IPS DF 19.7 (cell line): ENCODE measurements around the gene VAT1L.

Experiments used
- DNase-seq: peaks from one replicate; pipeline ENCODE4 v3.0.0-alpha.2; 2013; ENCODE audit warnings: low read depth, low spot score

Gene VAT1L

GRCh38 chr16:77781091-77781490, 7.3 kb upstream of the VAT1L start:
- no peak for DNase-seq

GRCh38 chr16:77782694-77783093, 5.7 kb upstream of the VAT1L start:
- no peak for DNase-seq

- DNase-seq: no peak
These were observed 3.7 kb upstream of the VAT1L start for GRCh38 chr16:77784441-77785372.

GRCh38 chr16:77785373-77785764, 3.0 kb upstream of the VAT1L start:
- DNase-seq: no peak

GRCh38 chr16:77786186-77786847, 2.0 kb upstream of the VAT1L start:
- DNase-seq: no peak

- DNase-seq: no peak
These were observed 912 bp upstream of the VAT1L start for GRCh38 chr16:77787452-77787851.

GRCh38 chr16:77789085-77790008, 983 bp downstream of the VAT1L start:
- no peak for DNase-seq

GRCh38 chr16:77790009-77790372, 1.6 kb downstream of the VAT1L start:
- no peak for DNase-seq

- no peak for DNase-seq
These were observed 2.5 kb downstream of the VAT1L start for GRCh38 chr16:77790912-77791311.

GRCh38 chr16:77793417-77793816, 5.1 kb downstream of the VAT1L start:
- DNase-seq: no peak

GRCh38 chr16:77794586-77794985, 6.2 kb downstream of the VAT1L start:
- DNase-seq: no peak

GRCh38 chr16:77801817-77802216, 13.5 kb downstream of the VAT1L start:
- DNase-seq: no peak

- DNase-seq: no peak
These were observed 17.0 kb downstream of the VAT1L start for GRCh38 chr16:77805398-77805797.

GRCh38 chr16:77807021-77807420, 18.7 kb downstream of the VAT1L start:
- DNase-seq: no peak

GRCh38 chr16:77812856-77813500, 24.6 kb downstream of the VAT1L start:
- DNase-seq: no peak

GRCh38 chr16:77816293-77816692, 27.9 kb downstream of the VAT1L start:
- no peak for DNase-seq

- no peak for DNase-seq
These were observed 32.0 kb downstream of the VAT1L start for GRCh38 chr16:77820340-77820739.

GRCh38 chr16:77822661-77823060, 34.3 kb downstream of the VAT1L start:
- DNase-seq: no peak

GRCh38 chr16:77823067-77823466, 34.7 kb downstream of the VAT1L start:
- DNase-seq: no peak

- no peak for DNase-seq
These were observed 36.8 kb downstream of the VAT1L start for GRCh38 chr16:77825196-77825595.

- no peak for DNase-seq
These were observed 38.7 kb downstream of the VAT1L start for GRCh38 chr16:77827032-77827431.
